Measurements from ENCODE around the gene SBSN. TPM values are rescaled to one million over a fixed set of nuclear protein-coding genes. Genes with fewer than 3 reads are reported as not detected.

The SBSN gene
- total RNA-seq, 2 donors from 2014 or later, result not detected

DNA sequence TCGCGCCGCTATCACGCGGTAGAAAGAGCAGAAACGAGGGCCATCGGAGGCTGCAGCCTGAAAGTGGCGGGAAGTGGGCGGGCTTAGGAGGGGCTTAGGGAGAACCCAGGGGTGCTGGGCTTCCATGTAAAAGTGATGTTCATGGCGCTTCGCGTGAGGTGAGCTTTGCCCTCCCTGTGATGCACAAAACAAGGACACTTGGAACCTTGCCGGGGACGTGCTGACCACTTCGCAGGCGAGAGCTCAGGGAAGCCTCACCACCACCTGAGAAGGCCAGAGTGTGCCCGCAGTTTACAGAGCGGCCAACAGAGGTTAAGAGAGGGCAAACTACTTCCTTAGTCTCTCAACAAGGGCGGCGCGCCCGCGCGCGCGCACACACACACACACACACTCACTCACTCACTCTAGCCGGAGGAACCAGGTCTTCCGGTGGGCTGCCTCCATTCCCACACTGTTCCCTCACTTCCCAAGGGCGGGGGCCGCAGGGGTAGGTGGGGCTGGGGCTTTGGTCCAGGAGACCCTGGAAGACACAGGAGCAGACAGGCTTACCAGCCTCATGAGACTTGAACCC lies 5.8 kb upstream of the SBSN start:
- peak overlapping the region; percentile 39 for H3K27ac Mint-ChIP-seq
- H3K4me1 Mint-ChIP-seq, result peaks cover 13% of the 10 kb centered on the region
- H3K9me3 ChIP-seq (ENCODE audit: control insufficient read depth, low read length, poor library complexity, severe bottlenecking), result no peaks in the 10 kb centered on the region
- peak; percentile 85 for ATAC-seq
- peaks cover 38% of the 10 kb centered on the region for H3K27me3 Mint-ChIP-seq
- DNase-seq, result peak in 1 of 3 donors; percentile 27
- peak overlapping the region; percentile 78 for H3K4me3 Mint-ChIP-seq
- H3K36me3 Mint-ChIP-seq (ENCODE audit: low read depth), result peaks cover 4% of the 10 kb centered on the region

DNA sequence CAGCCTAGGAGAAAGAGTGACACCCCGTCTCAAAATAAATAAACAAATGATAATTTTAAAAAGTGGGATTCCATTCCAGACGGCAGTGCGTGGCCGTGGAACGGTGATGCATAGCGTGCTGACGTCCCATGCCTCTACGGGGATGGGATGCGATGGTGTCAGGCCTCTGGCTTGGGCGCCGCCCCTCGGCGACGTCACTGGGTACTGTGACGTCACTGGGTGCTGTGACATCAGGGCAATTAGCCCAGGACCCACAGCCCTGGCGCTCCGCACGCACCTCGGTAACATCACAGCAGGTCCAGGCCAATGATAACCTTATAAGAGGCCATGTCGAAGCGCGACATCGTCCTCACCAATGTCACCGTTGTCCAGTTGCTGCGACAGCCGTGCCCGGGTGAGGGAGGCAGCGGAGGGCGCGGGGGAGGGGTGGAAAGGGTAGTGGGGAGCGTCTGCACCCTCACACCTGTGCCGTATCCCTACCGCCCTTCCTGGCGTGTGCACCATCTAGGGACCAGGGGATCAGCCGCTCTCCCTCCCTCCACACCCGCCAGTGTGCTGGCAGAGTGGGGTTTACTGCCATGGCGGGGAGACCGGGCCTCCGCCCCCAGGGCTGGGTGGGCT lies 5.2 kb upstream of the SBSN start, which contains the start of gene GAPDHS:
TSS of gene GAPDHS (plus strand) at position 256 of the 621 bp plus-strand sequence. CDS start at position 328, 72 bp downstream.
- Mint-ChIP-seq H3K27ac (peak within 1 kb of the TSS; percentile 39), H3K4me1 (peaks cover 13% of the 10 kb centered on the region), H3K4me3 (peak within 1 kb of the TSS; percentile 78), H3K36me3 (ENCODE audit: low read depth) (peaks cover 8% of the 10 kb centered on the region), H3K27me3 (peaks cover 44% of the 10 kb centered on the region)
- H3K9me3 ChIP-seq (ENCODE audit: control insufficient read depth, low read length, poor library complexity, severe bottlenecking), result no peaks in the 10 kb centered on the region
- DNase-seq (no peak), ATAC-seq (no peak)

DNA sequence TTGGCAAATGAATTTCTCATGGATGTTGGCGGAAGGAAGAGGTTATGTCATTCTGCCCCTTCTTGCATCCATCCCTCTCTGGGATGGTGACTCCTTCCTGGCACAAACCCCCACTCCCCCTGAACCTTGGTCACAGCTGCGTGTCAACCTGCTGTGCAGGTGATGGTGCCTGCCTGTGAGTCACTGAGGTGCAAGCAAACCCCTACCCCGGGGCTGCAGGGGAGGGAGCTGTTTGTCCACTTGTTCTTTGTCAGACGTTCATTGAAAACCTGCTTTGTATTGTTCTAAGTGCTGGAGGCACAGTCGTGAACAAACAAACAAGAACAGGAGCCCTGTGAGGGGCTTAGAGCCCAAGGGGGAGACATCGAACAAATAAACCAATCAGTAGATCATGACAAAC lies 3.2 kb upstream of the SBSN start:
- peaks cover 12% of the 10 kb centered on the region for H3K36me3 Mint-ChIP-seq (ENCODE audit: low read depth)
- no peak overlapping the region for H3K27ac Mint-ChIP-seq
- H3K27me3 Mint-ChIP-seq, result peaks cover 57% of the 10 kb centered on the region
- H3K9me3 ChIP-seq (ENCODE audit: control insufficient read depth, low read length, poor library complexity, severe bottlenecking), result no peaks in the 10 kb centered on the region
- DNase-seq, result no peak
- no peak for ATAC-seq
- H3K4me3 Mint-ChIP-seq, result peak overlapping the region; percentile 55
- H3K4me1 Mint-ChIP-seq, result peaks cover 13% of the 10 kb centered on the region

DNA sequence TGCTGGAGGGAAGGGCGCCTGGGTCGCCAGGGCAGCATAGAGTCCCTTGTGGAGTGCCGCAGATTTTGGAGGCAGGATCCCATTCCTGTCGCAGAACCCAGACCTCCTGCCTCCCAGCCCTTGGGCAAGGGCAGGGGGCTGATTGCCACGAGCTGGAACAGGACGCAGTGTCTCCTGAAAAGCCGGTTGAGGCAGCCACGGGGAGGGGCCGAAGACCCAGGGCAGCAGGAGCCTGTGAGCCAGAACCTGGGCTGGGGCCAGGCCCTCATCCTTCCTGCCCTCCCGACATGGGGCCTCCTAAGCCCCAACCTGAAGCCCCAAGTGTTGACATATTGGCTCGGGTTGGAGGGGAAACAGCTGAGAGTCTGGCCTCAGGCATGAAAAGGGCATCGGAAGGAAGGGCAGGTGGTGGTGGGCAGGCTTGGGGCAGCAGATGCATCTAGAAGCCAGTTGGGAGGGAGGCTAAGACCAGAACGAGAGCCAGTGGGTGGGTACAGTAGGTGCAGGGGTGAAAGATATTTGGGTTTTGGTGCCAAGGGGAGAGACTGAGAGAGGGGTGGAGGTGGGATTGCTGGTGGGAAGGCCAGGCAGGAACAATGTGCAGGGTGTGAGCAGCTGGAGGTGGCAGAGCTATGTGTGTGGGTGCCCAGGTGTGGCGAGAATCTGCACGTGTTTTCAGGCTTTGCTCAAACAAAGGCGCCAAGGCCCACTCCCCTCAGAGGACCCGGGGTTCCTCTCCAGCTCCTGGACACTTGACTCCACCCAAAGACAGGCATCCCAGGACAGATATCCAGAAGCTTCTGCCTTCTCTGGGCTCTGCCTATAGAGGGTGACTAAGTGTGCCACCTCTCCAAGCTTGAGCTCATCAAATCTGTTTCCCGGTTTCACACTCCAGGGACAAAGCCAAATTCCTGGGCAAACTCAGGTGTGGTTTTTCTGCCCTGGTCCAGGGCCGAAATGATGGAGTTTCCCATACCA lies 1.4 kb upstream of the SBSN start:
- H3K4me1 Mint-ChIP-seq, result peaks cover 13% of the 10 kb centered on the region
- ATAC-seq, result no peak

DNA sequence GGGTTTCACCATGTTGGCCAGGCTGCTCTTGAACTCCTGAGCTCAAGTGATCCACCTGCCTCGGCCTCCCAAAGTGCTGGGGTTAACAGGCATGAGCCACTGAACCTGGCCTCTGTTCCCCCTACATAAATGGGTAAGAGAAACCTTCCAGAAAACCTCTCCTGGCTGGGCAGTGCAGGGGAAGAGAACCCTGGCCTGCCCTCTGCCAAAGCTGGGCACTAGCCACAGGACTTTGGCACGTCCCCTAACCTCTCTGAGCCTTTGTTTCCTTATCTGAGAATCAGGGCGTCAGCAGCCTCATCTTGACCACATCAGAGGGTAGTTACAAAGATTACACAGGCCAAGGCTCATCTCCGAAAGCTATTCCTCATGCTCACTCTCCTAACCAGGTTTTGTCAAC lies 2.2 kb downstream of the SBSN start:
- ATAC-seq (no peak), DNase-seq (no peak)
- Mint-ChIP-seq H3K27me3 (peaks cover 55% of the 10 kb centered on the region), H3K4me3 (no peak overlapping the region), H3K27ac (no peak overlapping the region), H3K4me1 (peaks cover 3% of the 10 kb centered on the region), H3K36me3 (ENCODE audit: low read depth) (peaks cover 8% of the 10 kb centered on the region)
- H3K9me3 ChIP-seq (ENCODE audit: control insufficient read depth, low read length, poor library complexity, severe bottlenecking), result no peaks in the 10 kb centered on the region

More for the DNA sequence above, 1.4 kb upstream of the SBSN start:
- H3K4me3 Mint-ChIP-seq, result no peak overlapping the region
- H3K9me3 ChIP-seq (ENCODE audit: control insufficient read depth, low read length, poor library complexity, severe bottlenecking), result no peaks in the 10 kb centered on the region
- no peak for DNase-seq
- H3K27me3 Mint-ChIP-seq, result peaks cover 57% of the 10 kb centered on the region
- peaks cover 12% of the 10 kb centered on the region for H3K36me3 Mint-ChIP-seq (ENCODE audit: low read depth)
- no peak overlapping the region for H3K27ac Mint-ChIP-seq

DNA sequence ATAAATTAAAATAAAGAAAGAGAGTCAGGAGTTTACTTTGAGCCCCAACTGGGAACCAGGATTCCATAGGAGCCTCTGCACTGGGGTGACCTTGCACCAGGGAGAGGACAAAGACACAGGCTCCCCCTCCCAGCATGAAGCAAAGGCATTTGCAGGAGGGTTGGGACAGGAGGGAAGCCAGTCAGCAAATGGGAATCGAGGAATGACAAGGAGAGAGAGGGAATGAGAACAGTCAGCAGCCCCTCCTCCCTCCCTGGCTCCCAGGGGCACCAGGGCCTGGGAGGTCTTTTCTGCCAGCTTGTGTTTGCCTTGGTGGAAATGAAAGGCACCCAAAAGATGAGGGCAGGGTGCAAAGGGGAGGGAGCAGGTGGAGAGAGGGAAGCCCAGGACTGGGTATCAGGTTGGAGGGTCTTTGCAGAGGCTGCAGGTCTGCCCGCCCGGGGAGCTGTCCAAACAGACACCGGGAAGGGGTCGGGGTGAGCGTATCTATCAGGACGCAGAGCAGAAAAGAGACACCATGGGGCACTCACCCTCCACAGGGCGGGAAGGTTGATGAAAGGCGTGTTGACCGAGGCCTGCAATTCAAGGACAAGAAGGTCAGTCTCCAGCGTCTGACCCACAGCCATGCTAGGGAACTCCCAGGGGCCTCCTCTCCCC lies 3.8 kb downstream of the SBSN start:
- Mint-ChIP-seq H3K4me3 (no peak overlapping the region), H3K27ac (peak overlapping the region; percentile 37), H3K27me3 (peaks cover 50% of the 10 kb centered on the region), H3K36me3 (ENCODE audit: low read depth) (peaks cover 11% of the 10 kb centered on the region), H3K4me1 (peaks cover 6% of the 10 kb centered on the region)
- DNase-seq (no peak), ATAC-seq (no peak)
- H3K9me3 ChIP-seq (ENCODE audit: control insufficient read depth, low read length, poor library complexity, severe bottlenecking), result no peaks in the 10 kb centered on the region

DNA sequence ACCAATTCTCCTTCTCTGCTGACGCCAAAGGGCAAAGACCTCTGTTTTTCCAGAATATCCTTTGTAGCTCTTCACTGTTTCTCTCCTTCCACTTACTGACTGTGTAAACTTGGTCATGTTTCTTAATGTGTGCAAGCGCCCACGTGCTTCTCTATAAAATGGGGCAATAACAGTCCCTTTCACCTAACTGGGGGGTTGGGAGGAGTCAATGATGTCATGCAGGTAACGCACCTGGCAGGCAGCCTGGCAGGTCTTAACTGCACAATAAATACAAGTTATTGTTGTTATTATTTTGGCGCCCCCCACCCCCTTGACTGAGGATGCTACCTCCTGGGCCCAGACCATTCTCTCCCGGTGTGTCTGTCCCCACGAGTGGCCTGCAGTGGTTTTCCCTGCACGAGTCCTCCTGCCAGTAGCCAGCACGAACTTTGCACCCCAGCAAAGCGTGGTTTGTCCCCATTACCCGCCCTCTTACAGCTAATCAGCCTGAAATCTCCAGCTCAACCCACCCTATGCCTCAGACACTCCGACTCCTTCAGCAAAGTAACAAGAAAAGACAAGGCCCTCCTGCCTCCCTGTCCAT lies 5.3 kb downstream of the SBSN start:
- Mint-ChIP-seq H3K27ac (no peak overlapping the region), H3K27me3 (peaks cover 43% of the 10 kb centered on the region), H3K4me1 (peaks cover 6% of the 10 kb centered on the region), H3K36me3 (ENCODE audit: low read depth) (peaks cover 5% of the 10 kb centered on the region), H3K4me3 (no peak overlapping the region)
- DNase-seq, result no peak
- ATAC-seq, result no peak
- H3K9me3 ChIP-seq (ENCODE audit: control insufficient read depth, low read length, poor library complexity, severe bottlenecking), result no peaks in the 10 kb centered on the region

DNA sequence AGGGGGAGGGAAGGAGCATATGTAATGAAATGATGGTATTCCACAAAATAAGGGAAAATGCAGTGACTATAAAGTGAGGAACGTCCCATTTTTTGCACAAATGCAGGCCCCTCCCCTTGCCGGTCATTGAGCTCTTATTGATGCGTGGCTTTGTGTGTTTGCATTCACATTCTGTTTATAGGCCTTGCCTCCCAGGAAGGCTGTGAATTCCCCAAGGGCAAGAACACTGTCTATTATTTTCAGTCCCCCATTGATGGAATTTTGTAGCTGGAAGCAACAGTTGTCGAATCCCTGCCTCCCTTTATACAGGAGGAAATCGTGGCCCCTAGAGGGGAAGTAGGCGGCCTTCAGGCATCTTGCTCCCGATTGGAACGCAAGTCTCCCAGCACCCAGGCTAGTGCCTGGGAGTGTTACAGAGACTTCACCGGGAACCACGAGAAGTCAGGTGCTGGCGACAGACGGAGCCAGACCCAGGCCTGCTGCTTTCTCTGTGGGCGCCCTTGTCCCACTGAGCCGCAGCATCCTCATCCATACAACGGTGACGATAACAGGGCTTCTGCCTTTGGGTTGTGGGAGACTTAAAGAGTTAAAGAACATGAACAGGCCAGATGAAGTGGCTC lies 6.9 kb downstream of the SBSN start:
- H3K9me3 ChIP-seq (ENCODE audit: control insufficient read depth, low read length, poor library complexity, severe bottlenecking), result no peaks in the 10 kb centered on the region
- DNase-seq (no peak), ATAC-seq (no peak)
- Mint-ChIP-seq H3K4me1 (peaks cover 6% of the 10 kb centered on the region), H3K27me3 (peaks cover 44% of the 10 kb centered on the region), H3K4me3 (no peak overlapping the region), H3K27ac (no peak overlapping the region), H3K36me3 (ENCODE audit: low read depth) (peaks cover 5% of the 10 kb centered on the region)

DNA sequence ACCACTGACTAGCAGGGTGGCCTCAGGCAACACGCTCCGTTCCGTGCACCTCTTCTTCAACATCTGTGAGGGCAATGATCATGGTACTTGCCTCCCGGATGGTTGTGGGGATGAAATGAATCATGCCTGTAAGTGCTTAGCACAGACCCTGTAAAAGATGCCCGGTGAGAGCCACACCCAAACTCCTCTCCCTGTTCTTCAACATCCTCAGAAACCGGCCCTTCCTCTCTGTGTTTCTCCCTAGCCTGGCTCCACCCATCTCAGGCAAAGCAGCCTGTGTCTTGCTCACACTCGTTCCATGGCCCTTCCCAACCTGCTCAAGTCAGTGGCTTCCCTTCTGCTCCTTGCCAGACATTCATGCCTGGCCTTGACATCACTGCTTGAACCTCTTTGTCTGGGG lies 8.8 kb downstream of the SBSN start:
- ATAC-seq (no peak), DNase-seq (no peak)
- Mint-ChIP-seq H3K4me3 (no peak overlapping the region), H3K27me3 (peaks cover 48% of the 10 kb centered on the region), H3K4me1 (peaks cover 6% of the 10 kb centered on the region), H3K27ac (peak overlapping the region; percentile 72), H3K36me3 (ENCODE audit: low read depth) (peaks cover 5% of the 10 kb centered on the region)
- no peaks in the 10 kb centered on the region for H3K9me3 ChIP-seq (ENCODE audit: control insufficient read depth, low read length, poor library complexity, severe bottlenecking)

DNA sequence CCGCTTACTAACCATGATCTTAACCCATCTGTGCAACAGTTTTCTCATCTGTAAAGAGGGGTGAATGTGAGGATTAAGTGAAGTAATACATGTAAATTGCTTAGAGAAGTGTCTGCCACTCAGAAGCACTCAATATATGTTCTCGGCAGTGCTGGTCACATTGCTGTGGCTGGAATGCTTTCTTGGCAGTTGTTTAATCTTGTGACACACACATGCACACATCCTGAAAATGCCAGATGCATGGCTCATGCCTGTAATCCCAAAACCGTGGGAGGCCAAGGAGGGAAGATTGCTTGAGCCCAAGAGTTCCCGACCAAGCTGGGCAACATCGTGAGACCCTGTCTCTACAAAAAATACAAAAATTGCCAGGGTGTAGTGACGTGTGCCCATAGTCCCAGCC lies 9.8 kb downstream of the SBSN start:
- peaks cover 5% of the 10 kb centered on the region for H3K36me3 Mint-ChIP-seq (ENCODE audit: low read depth)
- H3K9me3 ChIP-seq (ENCODE audit: control insufficient read depth, low read length, poor library complexity, severe bottlenecking), result no peaks in the 10 kb centered on the region
- no peak overlapping the region for H3K4me3 Mint-ChIP-seq
- H3K27me3 Mint-ChIP-seq, result peaks cover 45% of the 10 kb centered on the region
- ATAC-seq, result no peak
- H3K4me1 Mint-ChIP-seq, result peaks cover 6% of the 10 kb centered on the region
- DNase-seq, result no peak
- H3K27ac Mint-ChIP-seq, result no peak overlapping the region

DNA sequence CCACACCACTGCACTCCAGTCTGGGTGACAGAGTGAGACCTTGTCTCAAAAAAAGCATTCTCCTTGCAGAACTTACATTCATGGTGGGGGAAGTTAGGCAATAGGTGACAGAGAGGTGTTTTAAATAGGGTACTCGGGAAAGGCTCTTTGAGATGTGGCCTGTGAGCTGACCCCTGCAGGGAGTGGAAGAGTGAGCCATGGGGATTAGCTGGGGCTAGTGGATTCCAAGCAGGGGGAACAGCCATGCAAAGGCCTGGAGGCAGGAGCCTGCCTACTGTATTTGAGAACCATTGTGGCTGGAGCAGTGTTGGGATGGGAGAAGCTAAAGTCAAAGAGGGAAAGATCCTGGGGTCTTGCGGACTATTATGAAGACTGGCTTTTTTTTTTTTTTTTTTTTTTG lies 10.8 kb downstream of the SBSN start:
- peaks cover 5% of the 10 kb centered on the region for H3K36me3 Mint-ChIP-seq (ENCODE audit: low read depth)
- peaks cover 6% of the 10 kb centered on the region for H3K4me1 Mint-ChIP-seq
- no peak overlapping the region for H3K4me3 Mint-ChIP-seq
- H3K27ac Mint-ChIP-seq, result no peak overlapping the region
- DNase-seq, result no peak
- no peak for ATAC-seq
- H3K27me3 Mint-ChIP-seq, result peaks cover 48% of the 10 kb centered on the region
- no peaks in the 10 kb centered on the region for H3K9me3 ChIP-seq (ENCODE audit: control insufficient read depth, low read length, poor library complexity, severe bottlenecking)

DNA sequence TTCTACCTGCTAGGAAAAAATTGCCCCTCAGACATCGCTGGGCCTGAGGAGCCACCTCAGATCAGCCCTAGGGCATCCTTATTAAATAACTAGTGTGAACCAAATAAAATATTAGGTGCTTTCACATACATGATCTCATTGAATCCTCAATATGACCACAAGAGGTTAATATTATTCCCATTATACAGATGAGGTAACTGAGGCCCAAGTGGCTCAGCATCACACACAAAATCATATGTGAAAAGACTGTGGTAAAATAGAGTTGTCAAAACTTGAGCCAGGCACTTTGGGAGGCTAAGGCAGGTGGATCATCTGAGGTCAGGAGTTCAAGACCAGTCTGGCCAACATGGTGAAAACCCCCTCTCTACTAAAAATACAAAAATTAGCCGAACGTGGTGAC lies 11.8 kb downstream of the SBSN start:
- ATAC-seq (no peak), DNase-seq (no peak)
- Mint-ChIP-seq H3K4me3 (no peak overlapping the region), H3K27me3 (peaks cover 51% of the 10 kb centered on the region), H3K27ac (no peak overlapping the region), H3K4me1 (peaks cover 6% of the 10 kb centered on the region), H3K36me3 (ENCODE audit: low read depth) (peaks cover 5% of the 10 kb centered on the region)
- no peaks in the 10 kb centered on the region for H3K9me3 ChIP-seq (ENCODE audit: control insufficient read depth, low read length, poor library complexity, severe bottlenecking)
